ENCODE measurements around the gene SLC9A4. TPM values are rescaled to one million over a fixed set of nuclear protein-coding genes. Genes with fewer than 3 reads are reported as not detected.
"Not testable (repeated sequence)": the region's sequence is repeated elsewhere in the genome, so short reads cannot be mapped to it uniquely, and the experiment has no call there.

SLC9A4 gene
- total RNA-seq, 2 experiments from 2014 or later, result 0.11 TPM; not detected in 1

DNA sequence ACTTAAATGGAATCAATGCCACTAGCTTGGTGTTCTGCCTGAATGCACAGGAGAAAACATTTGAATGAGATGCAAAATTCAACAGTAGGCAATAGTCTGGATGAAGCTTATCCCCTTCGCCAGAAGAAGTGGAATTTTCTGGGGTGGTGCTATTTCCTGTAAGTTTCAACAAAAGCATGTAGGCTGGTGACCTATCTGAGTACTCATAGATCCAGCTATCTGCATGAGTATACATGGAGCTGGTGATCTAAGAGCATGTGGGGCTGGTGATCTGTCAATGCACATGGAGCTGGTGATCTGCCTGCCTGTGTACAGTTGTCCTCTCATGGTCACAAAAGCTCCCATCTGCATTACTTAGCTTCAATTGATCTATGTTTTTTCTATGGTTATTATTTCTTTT, 71.2 kb downstream of the SLC9A4 start:
- peaks cover 12% of the 10 kb centered on the region for H3K9me3 Mint-ChIP-seq (ENCODE audit: low read depth)
- POLR2A ChIA-PET, result interaction anchor here (0.7 kb wide), 1 partner anchor 44 kb away, joined by 4 read pairs; no protein-coding TSS in a partner anchor
- CTCF ChIA-PET, result interaction anchor here (0.6 to 0.8 kb wide), 4 partner anchors 41 to 1426 kb away, joined by 3 to 4 read pairs (median 3); no protein-coding TSS in a partner anchor
- peaks cover 6% of the 10 kb centered on the region for H3K27me3 Mint-ChIP-seq
- no peaks in the 10 kb centered on the region for H3K4me1 Mint-ChIP-seq
- no peak overlapping the region for H3K27ac Mint-ChIP-seq
- DNase-seq, result no peak
- H3K4me3 Mint-ChIP-seq, result no peak overlapping the region
- intact Hi-C loops (cut with DNase I, micrococcal nuclease), result loop anchor here in 1 of 2 experiments (5.0 kb wide), 1 partner anchor 33 kb away; no protein-coding TSS in a partner anchor
- no peak for ATAC-seq
- H3K36me3 Mint-ChIP-seq (ENCODE audit: low read depth), result no peaks in the 10 kb centered on the region

DNA sequence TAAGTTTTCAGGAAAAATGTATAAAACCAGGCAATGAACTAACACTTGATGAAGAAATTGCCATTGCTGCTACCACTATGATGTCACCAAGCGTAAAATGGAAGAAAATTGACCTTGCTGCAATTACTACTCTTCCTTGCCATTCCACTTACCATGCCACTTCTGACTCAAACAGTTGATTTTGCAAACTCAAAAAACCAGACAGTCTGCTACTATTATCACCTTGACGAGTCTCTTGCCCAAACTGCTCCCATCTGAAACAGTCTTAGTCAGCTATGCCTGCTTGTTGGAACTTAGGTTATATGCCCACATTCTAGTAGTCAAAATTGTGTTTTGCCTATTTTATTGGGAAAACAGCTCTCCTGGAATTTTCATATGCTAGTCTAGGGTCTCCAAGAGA, 74.4 kb downstream of the SLC9A4 start:
- ChIA-PET CTCF (no interaction called here), POLR2A (no interaction called here)
- peaks cover 4% of the 10 kb centered on the region for H3K27me3 Mint-ChIP-seq
- H3K4me1 Mint-ChIP-seq, result no peaks in the 10 kb centered on the region
- no peak overlapping the region for H3K27ac Mint-ChIP-seq
- intact Hi-C loops (cut with DNase I, micrococcal nuclease), result no loop called here
- no peaks in the 10 kb centered on the region for H3K36me3 Mint-ChIP-seq (ENCODE audit: low read depth)
- ATAC-seq (no peak), DNase-seq (no peak)
- peaks cover 14% of the 10 kb centered on the region for H3K9me3 Mint-ChIP-seq (ENCODE audit: low read depth)
- H3K4me3 Mint-ChIP-seq, result no peak overlapping the region

- Mint-ChIP-seq H3K4me1 (no peaks in the 10 kb centered on the region), H3K36me3 (ENCODE audit: low read depth) (no peaks in the 10 kb centered on the region), H3K27me3 (peaks cover 5% of the 10 kb centered on the region), H3K9me3 (ENCODE audit: low read depth) (peaks cover 14% of the 10 kb centered on the region), H3K27ac (no peak overlapping the region), H3K4me3 (no peak overlapping the region)
- no peak for DNase-seq
- intact Hi-C loops (cut with DNase I, micrococcal nuclease), result no loop called here
- ATAC-seq, result no peak
- ChIA-PET CTCF (no interaction called here), POLR2A (no interaction called here)
These were observed 76.0 kb downstream of the SLC9A4 start for GRCh38 chr2:102549027-102549426.

DNA sequence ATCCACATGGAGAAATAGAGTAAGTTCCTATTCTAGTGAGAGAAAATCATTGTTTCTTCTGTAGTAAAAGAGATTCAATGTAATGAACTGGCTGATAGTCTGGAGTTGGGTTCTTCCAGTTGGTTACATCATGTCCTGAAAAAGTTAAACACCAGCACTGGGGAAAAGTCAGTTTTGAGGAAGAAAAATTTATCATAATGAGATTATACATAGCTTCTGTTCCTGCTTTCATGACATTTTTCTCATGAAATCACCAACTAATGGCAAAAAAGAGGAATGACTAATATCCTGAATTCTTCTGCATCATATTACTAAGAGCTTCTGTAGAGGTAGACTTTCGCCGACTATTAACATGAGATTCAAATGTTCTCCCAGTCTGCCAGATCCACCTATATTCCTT, 77.1 kb downstream of the SLC9A4 start:
- Mint-ChIP-seq H3K4me3 (no peak overlapping the region), H3K9me3 (ENCODE audit: low read depth) (peaks cover 14% of the 10 kb centered on the region), H3K36me3 (ENCODE audit: low read depth) (no peaks in the 10 kb centered on the region), H3K27ac (no peak overlapping the region), H3K27me3 (peaks cover 6% of the 10 kb centered on the region), H3K4me1 (no peaks in the 10 kb centered on the region)
- intact Hi-C loops (cut with DNase I, micrococcal nuclease), result no loop called here
- DNase-seq, result no peak
- no peak for ATAC-seq
- POLR2A ChIA-PET, result no interaction called here
- CTCF ChIA-PET, result interaction anchor here (0.8 to 1.0 kb wide), 2 partner anchors 11 to 71 kb away, joined by 3 to 4 read pairs; no protein-coding TSS in a partner anchor

DNA sequence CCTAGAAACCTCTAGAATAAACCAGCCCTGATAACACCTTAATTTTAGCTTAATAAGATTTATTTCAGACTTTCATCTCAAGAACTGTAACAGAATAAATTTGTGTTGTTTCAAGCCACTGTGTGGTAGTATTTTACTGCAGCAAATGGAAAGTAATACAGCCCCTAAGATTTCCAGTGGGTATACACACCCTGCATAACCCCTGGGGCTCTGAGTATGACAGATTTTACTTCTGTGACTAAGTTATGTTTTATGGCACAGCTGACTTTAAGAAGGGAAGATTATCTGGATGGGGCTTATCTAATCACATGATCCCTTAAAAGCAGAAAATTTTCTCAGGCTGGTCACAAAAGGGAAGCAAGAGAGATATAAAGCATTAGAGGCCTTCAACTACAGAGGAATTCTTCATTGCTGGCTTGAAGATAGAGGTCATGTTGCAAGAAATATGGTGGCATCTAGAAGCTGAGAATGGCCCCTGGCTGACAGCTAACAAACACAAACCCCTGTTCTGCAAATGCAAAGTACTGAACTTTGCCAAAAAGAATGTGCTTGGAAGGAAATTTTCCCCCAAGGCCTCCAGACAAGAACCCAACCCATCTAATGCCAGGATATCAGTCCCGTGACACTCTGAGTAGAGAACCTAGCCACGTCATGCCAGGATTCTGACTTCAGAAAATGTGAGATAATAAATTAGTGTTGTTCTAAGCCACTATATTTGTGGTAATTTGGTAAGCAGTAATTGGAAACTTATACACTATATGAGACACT, 78.5 kb downstream of the SLC9A4 start:
- ChIA-PET CTCF (interaction anchor here (0.6 to 1.0 kb wide), 5 partner anchors 9 to 108 kb away, joined by 3 to 4 read pairs (median 3); no protein-coding TSS in a partner anchor), POLR2A (no interaction called here)
- Mint-ChIP-seq H3K4me3 (no peak overlapping the region), H3K4me1 (no peaks in the 10 kb centered on the region), H3K27me3 (peaks cover 6% of the 10 kb centered on the region), H3K36me3 (ENCODE audit: low read depth) (no peaks in the 10 kb centered on the region), H3K9me3 (ENCODE audit: low read depth) (peaks cover 14% of the 10 kb centered on the region), H3K27ac (no peak overlapping the region)
- intact Hi-C loops (cut with DNase I, micrococcal nuclease), result no loop called here
- DNase-seq (no peak), ATAC-seq (no peak)

DNA sequence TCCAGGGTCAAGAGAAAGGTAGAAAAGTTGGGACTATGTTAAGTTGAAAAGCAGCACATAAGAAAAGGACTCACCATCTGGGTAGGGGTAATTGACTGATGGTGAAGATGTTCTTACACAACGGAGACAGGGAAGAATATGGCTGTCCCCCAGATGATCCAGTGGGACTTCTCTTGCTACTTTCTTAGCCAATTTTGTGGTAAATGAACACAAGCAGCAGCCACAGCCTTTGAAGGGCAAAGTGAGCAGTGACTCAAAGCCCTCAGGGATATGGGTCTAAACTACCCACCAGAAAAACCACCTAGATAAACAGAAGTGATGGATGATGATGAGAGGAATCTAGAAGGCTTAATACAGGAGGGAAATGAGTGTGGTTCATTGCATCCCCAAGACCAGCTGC, 80.6 kb downstream of the SLC9A4 start:
- H3K4me1 Mint-ChIP-seq, result no peaks in the 10 kb centered on the region
- H3K4me3 Mint-ChIP-seq, result no peak overlapping the region
- no peaks in the 10 kb centered on the region for H3K36me3 Mint-ChIP-seq (ENCODE audit: low read depth)
- DNase-seq, result no peak
- no peak overlapping the region for H3K27ac Mint-ChIP-seq
- POLR2A ChIA-PET, result no interaction called here
- intact Hi-C loops (cut with DNase I, micrococcal nuclease), result no loop called here
- H3K27me3 Mint-ChIP-seq, result peaks cover 4% of the 10 kb centered on the region
- H3K9me3 Mint-ChIP-seq (ENCODE audit: low read depth), result peaks cover 7% of the 10 kb centered on the region
- CTCF ChIA-PET, result no interaction called here
- ATAC-seq, result no peak

GRCh38 chr2:102558463-102558862, 85.4 kb downstream of the SLC9A4 start:
- Mint-ChIP-seq H3K27ac (no peak overlapping the region), H3K9me3 (ENCODE audit: low read depth) (peaks cover 4% of the 10 kb centered on the region), H3K27me3 (peaks cover 2% of the 10 kb centered on the region), H3K4me1 (no peaks in the 10 kb centered on the region), H3K4me3 (no peak overlapping the region), H3K36me3 (ENCODE audit: low read depth) (no peaks in the 10 kb centered on the region)
- ATAC-seq (no peak), DNase-seq (no peak)
- CTCF ChIA-PET, result interaction anchor here (0.6 kb wide), 1 partner anchor 23 kb away, joined by 3 read pairs; no protein-coding TSS in a partner anchor
- POLR2A ChIA-PET, result no interaction called here
- intact Hi-C loops (cut with DNase I, micrococcal nuclease), result no loop called here

DNA sequence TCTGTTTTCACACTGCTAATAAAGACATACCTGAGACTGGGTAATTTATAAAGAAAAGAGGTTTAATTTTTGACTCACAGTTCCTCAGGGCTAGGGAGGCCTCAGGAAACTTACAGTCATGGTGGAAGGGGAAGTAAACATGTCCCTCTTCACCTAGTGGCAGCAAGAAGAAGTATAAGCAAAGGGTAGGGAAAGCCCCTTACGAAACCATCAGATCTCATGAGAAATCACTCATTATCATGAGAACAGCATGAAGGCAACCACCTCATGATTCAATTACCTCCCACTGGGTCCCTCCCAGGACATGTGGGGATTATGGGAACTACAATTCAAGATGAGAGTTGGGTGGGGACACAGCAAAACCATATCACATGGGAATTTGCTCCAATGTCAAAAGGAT, 89.5 kb downstream of the SLC9A4 start:
- H3K27ac Mint-ChIP-seq; intact Hi-C loops (cut with DNase I, micrococcal nuclease); H3K4me3 Mint-ChIP-seq; CTCF ChIA-PET; H3K27me3 Mint-ChIP-seq; DNase-seq; H3K9me3 Mint-ChIP-seq (ENCODE audit: low read depth); H3K36me3 Mint-ChIP-seq (ENCODE audit: low read depth); H3K4me1 Mint-ChIP-seq; POLR2A ChIA-PET: not testable (repeated sequence)
- ATAC-seq, result peak; percentile 39

DNA sequence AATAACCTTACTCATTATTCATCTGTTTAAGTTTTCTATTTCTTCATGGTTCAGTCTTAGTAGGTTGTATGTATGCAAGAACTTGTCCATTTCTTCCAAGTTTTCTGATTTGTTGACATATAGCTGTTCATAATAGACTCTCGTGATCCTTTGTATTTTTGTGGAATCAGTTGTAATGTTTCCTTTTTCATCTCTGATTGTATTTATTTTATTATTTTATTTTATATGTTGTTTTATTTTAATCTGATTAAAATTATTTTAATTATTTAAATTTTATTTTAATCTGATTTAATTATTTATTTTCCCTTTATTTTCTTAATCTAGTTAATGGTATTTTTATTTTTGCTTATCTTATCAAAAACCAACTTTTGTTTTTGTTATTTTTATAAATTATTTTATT, 102.9 kb downstream of the SLC9A4 start:
- H3K27ac Mint-ChIP-seq, result no peak overlapping the region
- intact Hi-C loops (cut with DNase I, micrococcal nuclease), result loop anchor here in 1 of 2 experiments (5.0 kb wide), 1 partner anchor 34 kb away; no protein-coding TSS in a partner anchor
- no peak for DNase-seq

DNA sequence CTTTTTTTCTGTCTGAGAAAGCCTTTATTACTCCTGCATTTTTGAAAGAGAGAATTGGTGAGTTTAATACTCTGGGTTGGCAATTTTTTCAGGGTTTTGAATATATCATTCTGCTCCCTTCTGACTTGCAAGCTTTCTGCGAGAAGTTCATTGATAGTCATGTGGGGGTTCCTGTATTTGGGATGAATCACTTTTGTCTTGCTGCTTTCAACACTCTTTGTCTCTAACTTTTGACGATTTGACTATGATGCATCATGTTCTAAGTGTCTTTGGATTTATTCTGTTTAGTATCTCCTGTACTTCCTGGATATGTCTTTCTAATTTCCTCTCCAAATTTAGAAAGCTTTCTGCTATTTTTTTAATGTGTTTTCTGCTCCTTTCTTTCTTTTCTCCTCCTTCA, 105.3 kb downstream of the SLC9A4 start:
- no peak for DNase-seq
- Mint-ChIP-seq H3K36me3 (ENCODE audit: low read depth) (no peaks in the 10 kb centered on the region), H3K9me3 (ENCODE audit: low read depth) (peaks cover 21% of the 10 kb centered on the region), H3K27me3 (peaks cover 19% of the 10 kb centered on the region), H3K4me3 (no peak overlapping the region), H3K27ac (no peak overlapping the region), H3K4me1 (peaks cover 9% of the 10 kb centered on the region)
- CTCF ChIA-PET, result interaction anchor here (1.1 to 1.7 kb wide), 2 partner anchors 12 to 135 kb away, joined by 3 to 5 read pairs; no protein-coding TSS in a partner anchor
- POLR2A ChIA-PET, result no interaction called here
- intact Hi-C loops (cut with DNase I, micrococcal nuclease), result loop anchor here in 1 of 2 experiments (5.0 kb wide), 1 partner anchor 36 kb away; no protein-coding TSS in a partner anchor
- no peak for ATAC-seq

More for the DNA sequence above, 102.9 kb downstream of the SLC9A4 start:
- H3K9me3 Mint-ChIP-seq (ENCODE audit: low read depth), result peaks cover 18% of the 10 kb centered on the region
- POLR2A ChIA-PET, result no interaction called here
- peaks cover 19% of the 10 kb centered on the region for H3K27me3 Mint-ChIP-seq
- H3K4me1 Mint-ChIP-seq, result no peaks in the 10 kb centered on the region
- no peaks in the 10 kb centered on the region for H3K36me3 Mint-ChIP-seq (ENCODE audit: low read depth)
- ATAC-seq, result no peak
- H3K4me3 Mint-ChIP-seq, result no peak overlapping the region
- CTCF ChIA-PET, result no interaction called here

DNA sequence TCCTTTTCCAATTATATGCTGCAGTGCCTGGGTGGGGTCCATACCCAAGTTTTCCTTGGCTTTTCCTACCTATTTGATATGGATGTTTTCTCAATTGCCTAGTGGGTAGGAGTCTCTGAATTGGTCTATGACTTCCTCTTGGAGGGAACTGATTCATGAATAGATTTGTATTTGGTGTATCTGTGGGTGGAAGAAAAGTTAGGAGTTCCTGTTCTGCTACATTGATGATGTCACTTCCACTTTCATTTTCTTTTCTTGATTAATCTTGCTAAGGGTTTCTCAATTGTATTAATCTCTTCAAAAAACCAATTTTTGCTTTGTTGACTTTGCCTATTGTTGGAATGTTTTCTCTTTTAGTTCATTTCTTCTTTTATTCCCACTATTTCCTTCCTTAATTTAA, 108.9 kb downstream of the SLC9A4 start:
- no peak overlapping the region for H3K4me3 Mint-ChIP-seq
- CTCF ChIA-PET, result interaction anchor here (0.6 to 0.7 kb wide), 2 partner anchors 23 to 373 kb away, joined by 3 read pairs; no protein-coding TSS in a partner anchor

GRCh38 chr2:102582845-102583244, 109.8 kb downstream of the SLC9A4 start:
- Mint-ChIP-seq H3K36me3 (ENCODE audit: low read depth) (no peaks in the 10 kb centered on the region), H3K4me1 (peaks cover 9% of the 10 kb centered on the region), H3K27ac (no peak overlapping the region), H3K4me3 (no peak overlapping the region), H3K9me3 (ENCODE audit: low read depth) (peaks cover 10% of the 10 kb centered on the region), H3K27me3 (peaks cover 13% of the 10 kb centered on the region)
- no peak for DNase-seq
- intact Hi-C loops (cut with DNase I, micrococcal nuclease), result no loop called here
- ATAC-seq, result no peak
- ChIA-PET POLR2A (no interaction called here), CTCF (no interaction called here)

More for the DNA sequence above, 108.9 kb downstream of the SLC9A4 start:
- Mint-ChIP-seq H3K9me3 (ENCODE audit: low read depth) (peaks cover 12% of the 10 kb centered on the region), H3K4me1 (peaks cover 9% of the 10 kb centered on the region), H3K27ac (no peak overlapping the region), H3K36me3 (ENCODE audit: low read depth) (no peaks in the 10 kb centered on the region), H3K27me3 (peaks cover 15% of the 10 kb centered on the region)
- DNase-seq (no peak), ATAC-seq (peak; percentile 55)
- intact Hi-C loops (cut with DNase I, micrococcal nuclease), result no loop called here
- POLR2A ChIA-PET, result no interaction called here
